GM18858 (cell line): ENCODE data around the gene RELN.

ENCODE experiments used
- ATAC-seq: cut with Tn5 transposase; IDR thresholded peaks from one replicate; pipeline ENCODE4 v1.9.1; 2021; ENCODE audit not compliant: unreplicated experiment

RELN gene

GRCh38 chr7:103432712-103433111 lies 556.7 kb downstream of the RELN start:
- peak; percentile 65 for ATAC-seq

- no peak for ATAC-seq
Measured at GRCh38 chr7:103425177-103425576, 564.3 kb downstream of the RELN start.

GRCh38 chr7:103423467-103424179 lies 565.8 kb downstream of the RELN start:
- no peak for ATAC-seq
